Nephron (organoid): ENCODE measurements around the gene NFS1.
"Not testable (repeated sequence)": the region's sequence is repeated elsewhere in the genome, so short reads cannot be mapped to it uniquely, and the experiment has no call there.

ENCODE experiments used
- H3K27ac Mint-ChIP-seq, 3 experiments: 2 replicates each; pipeline ENCODE4 v1.8.0; 2020; ENCODE audit warnings: mixed read lengths in 3 of 3, mild to moderate bottlenecking in 2 of 3, moderate library complexity in 1 of 3
- H3K27me3 Mint-ChIP-seq: 2 replicates; pipeline ENCODE4 v1.8.0; 2021; ENCODE audit warnings: low read depth, mild to moderate bottlenecking, moderate library complexity, mixed read lengths
- H3K36me3 Mint-ChIP-seq: 2 replicates; pipeline ENCODE4 v1.8.0; 2020; ENCODE audit warnings: low read depth, mixed read lengths
- H3K4me1 Mint-ChIP-seq: 2 replicates; pipeline ENCODE4 v1.8.0; 2020; ENCODE audit warnings: mixed read lengths
- H3K4me3 Mint-ChIP-seq, 3 experiments: 2 replicates each; pipeline ENCODE4 v1.8.0; 2020; ENCODE audit warnings: mild to moderate bottlenecking in 3 of 3, mixed read lengths in 3 of 3, moderate library complexity in 2 of 3
- H3K9me3 Mint-ChIP-seq: 2 replicates; pipeline ENCODE4 v1.8.0; 2020; ENCODE audit warnings: mixed read lengths
- CTCF ChIP-seq, 3 experiments: fragments of 200-600 bp; sonication (generic); IDR thresholded peaks; one replicate each; pipeline ENCODE4 v1.5.0; 2021; ENCODE audit warnings: antibody characterized with exemption in 3 of 3; ENCODE audit not compliant: unreplicated experiment in 3 of 3

Gene NFS1

GRCh38 chr20:35729836-35730582 lies 30.9 kb upstream of the NFS1 start:
- TF ChIP-seq CTCF (IDR thresholded peaks at IDR 0.05; ENCODE audit: unreplicated experiment in 3 of 3) = no peak
- H3K4me1 Mint-ChIP-seq = peaks cover 16% of the 10 kb centered on the region
- no peaks in the 10 kb centered on the region for H3K9me3 Mint-ChIP-seq
- H3K4me3 Mint-ChIP-seq = no peak overlapping the region
- no peaks in the 10 kb centered on the region for H3K27me3 Mint-ChIP-seq
- peaks cover 75% of the 10 kb centered on the region for H3K36me3 Mint-ChIP-seq
- H3K27ac Mint-ChIP-seq = no peak overlapping the region

- peaks cover 76% of the 10 kb centered on the region for H3K36me3 Mint-ChIP-seq
- H3K4me1 Mint-ChIP-seq = peaks cover 12% of the 10 kb centered on the region
- H3K27ac Mint-ChIP-seq = no peak overlapping the region
- H3K27me3 Mint-ChIP-seq = no peaks in the 10 kb centered on the region
- no peak overlapping the region for H3K4me3 Mint-ChIP-seq
- no peaks in the 10 kb centered on the region for H3K9me3 Mint-ChIP-seq
- no peak for TF ChIP-seq CTCF (IDR thresholded peaks at IDR 0.05; ENCODE audit: unreplicated experiment in 3 of 3)
Measured at GRCh38 chr20:35729283-35729807, 30.2 kb upstream of the NFS1 start.

GRCh38 chr20:35726842-35727711 lies 27.9 kb upstream of the NFS1 start:
- Mint-ChIP-seq H3K9me3 (no peaks in the 10 kb centered on the region), H3K36me3 (peaks cover 72% of the 10 kb centered on the region), H3K27me3 (no peaks in the 10 kb centered on the region), H3K27ac (no peak overlapping the region), H3K4me1 (peaks cover 5% of the 10 kb centered on the region), H3K4me3 (no peak overlapping the region)
- no peak for TF ChIP-seq CTCF (IDR thresholded peaks at IDR 0.05; ENCODE audit: unreplicated experiment in 3 of 3)

- Mint-ChIP-seq H3K27me3 (no peaks in the 10 kb centered on the region), H3K27ac (no peak overlapping the region), H3K9me3 (no peaks in the 10 kb centered on the region), H3K4me3 (no peak overlapping the region), H3K36me3 (peaks cover 72% of the 10 kb centered on the region), H3K4me1 (no peaks in the 10 kb centered on the region)
- TF ChIP-seq CTCF (IDR thresholded peaks at IDR 0.05; ENCODE audit: unreplicated experiment in 3 of 3) = no peak
Measured at GRCh38 chr20:35724321-35725230, 25.4 kb upstream of the NFS1 start.

GRCh38 chr20:35723652-35724320 lies 24.6 kb upstream of the NFS1 start:
- H3K9me3 Mint-ChIP-seq, H3K4me3 Mint-ChIP-seq, H3K4me1 Mint-ChIP-seq, H3K27ac Mint-ChIP-seq, H3K27me3 Mint-ChIP-seq: not testable (repeated sequence)
- peaks cover 73% of the 10 kb centered on the region for H3K36me3 Mint-ChIP-seq

- H3K36me3 Mint-ChIP-seq = peaks cover 75% of the 10 kb centered on the region
- H3K4me3 Mint-ChIP-seq, H3K4me1 Mint-ChIP-seq, H3K9me3 Mint-ChIP-seq, H3K27me3 Mint-ChIP-seq, H3K27ac Mint-ChIP-seq: not testable (repeated sequence)
Measured at GRCh38 chr20:35723275-35723639, 24.1 kb upstream of the NFS1 start.
